GM19099 (cell line): Measurements from ENCODE around the gene E2F7.

ENCODE experiments used
- POLR2A ChIP-seq: IDR thresholded peaks from 3 replicates; pipeline ENCODE4 v1.6.1; 2011; ENCODE audit warnings: low read depth; ENCODE audit not compliant: insufficient read length; ENCODE audit errors: extremely low read depth

E2F7 gene

GRCh38 chr12:77003914-77004313 lies 61.5 kb downstream of the E2F7 start:
- no peak for TF ChIP-seq POLR2A

DNA sequence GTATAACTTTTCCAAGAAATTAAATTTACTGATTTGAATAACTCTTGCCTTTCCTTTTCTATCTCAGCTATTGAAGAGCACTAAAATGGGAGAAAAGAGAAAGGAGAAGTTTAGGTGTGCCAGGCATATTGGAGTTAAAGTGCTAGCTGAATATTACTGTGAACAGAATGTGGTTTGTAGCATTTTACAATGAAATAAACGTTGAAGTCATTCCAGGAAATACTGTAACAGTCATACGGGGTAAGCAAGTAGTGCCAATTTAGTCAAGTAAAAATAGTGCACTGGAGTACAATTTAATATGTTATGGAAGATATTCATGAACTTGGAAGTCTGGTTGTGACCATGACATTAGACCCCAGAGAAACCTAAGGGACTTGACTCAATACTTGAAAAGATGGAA lies 62.1 kb downstream of the E2F7 start:
- no peak for TF ChIP-seq POLR2A

DNA sequence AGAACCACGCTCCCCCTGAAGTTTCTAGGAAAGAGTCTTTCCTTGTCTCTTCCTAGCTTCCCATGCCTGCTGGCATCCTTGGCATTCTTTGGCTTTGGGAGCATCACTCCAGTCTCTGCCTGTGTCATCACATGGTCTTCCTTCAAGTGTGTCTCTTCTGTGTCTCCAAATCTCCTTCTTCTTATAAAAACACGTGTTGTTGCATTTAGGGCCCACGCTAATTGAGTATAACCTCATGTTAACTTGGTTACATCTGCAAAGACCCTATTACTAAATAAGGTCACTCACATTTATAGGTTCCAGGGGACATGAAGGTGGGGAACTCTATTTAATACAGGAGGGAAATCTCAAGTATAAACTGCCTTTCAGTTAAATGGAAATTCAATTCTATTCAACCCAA lies 63.0 kb downstream of the E2F7 start:
- no peak for TF ChIP-seq POLR2A

GRCh38 chr12:77001276-77001675 lies 64.1 kb downstream of the E2F7 start:
- TF ChIP-seq POLR2A: no peak

DNA sequence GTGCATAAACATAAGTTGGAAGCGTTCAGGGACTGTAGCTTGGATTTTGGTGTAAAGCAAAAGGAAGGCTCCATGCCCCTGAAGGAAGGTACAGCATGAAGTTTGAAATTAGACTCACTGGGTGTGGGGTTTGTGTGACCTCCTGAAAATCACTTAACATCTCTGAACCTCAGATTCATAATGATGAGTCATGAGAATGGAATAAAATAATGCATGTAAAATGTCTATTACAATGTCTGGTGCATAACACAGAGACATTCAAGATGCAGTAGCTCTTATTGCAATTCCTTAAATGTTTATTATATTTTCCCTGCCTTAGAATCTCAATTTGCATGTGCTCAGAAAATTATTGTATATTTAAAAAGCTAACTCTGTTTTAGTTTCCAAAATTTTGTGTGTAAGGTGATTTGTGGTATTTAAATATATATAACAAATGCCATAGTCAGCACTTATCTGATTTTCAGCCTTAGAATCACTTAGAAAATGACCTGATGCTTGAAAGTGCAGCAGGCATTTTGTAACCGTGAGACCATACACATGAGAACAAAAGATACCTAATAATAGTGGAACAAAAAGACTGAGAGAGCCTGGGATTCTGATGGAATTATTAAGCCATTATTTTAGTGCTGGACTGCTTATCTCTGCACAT lies 66.3 kb downstream of the E2F7 start:
- no peak for TF ChIP-seq POLR2A

GRCh38 chr12:76998386-76998785 lies 67.0 kb downstream of the E2F7 start:
- TF ChIP-seq POLR2A: no peak

GRCh38 chr12:76997011-76997780 lies 68.2 kb downstream of the E2F7 start:
- TF ChIP-seq POLR2A: no peak

- no peak for TF ChIP-seq POLR2A
Measured at GRCh38 chr12:76990716-76991115, 74.7 kb downstream of the E2F7 start.

DNA sequence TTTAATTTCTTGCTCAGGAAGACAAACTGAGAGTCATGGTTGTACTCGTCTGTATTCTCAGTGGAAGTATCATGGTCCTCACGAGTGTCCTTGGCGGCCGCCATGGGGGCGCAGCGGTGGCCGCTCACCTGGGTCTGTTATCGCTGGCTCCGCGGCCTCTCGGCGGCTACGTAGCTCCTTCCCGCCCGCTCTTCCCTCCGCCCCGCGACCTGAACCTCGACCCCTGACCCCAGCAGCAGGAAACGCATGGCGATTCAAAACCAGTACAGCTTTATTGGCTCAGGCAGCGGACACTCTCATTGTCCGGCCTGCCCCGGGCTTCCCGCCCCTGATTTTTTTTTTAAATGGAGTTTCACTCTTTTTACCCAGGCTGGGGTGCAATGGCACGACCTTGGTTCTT lies 80.8 kb downstream of the E2F7 start:
- TF ChIP-seq POLR2A: no peak

DNA sequence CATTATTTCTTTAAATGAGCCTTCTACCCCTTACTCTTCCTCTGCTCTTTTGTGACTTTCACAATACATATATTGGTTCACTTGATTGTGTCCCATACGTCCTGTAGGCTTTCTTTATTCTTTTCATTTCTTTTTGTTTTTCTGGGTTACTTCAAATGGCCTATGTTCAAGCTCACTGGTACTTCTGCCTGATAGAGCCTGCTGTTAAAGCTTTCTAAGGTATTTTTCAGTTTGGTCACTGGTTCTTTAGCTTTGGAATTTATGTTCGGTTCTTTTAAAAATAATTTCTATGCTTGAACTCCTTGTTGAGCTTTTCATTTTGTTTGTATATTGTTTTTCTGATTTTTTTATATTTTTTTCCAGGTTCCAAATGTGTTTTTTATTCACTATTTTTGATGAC lies 81.9 kb downstream of the E2F7 start:
- TF ChIP-seq POLR2A: no peak

DNA sequence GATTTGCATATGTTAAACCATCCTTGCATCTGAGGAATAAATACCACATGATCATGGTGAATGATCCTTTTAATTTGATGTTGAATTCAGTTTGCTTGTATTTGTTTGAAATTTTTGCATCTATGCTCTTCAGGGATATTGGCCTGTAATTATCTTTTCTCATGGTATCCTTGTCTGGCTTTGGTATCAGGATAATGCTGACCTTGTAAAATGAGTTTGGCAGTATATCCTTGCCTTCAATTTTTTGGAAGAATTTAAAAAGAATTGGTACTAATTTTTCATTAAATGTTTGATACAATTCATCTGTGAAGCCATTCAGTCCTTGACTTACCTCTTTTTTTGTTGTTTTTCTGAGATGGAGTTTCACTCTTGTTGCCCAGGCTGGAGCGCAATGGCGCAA lies 85.2 kb downstream of the E2F7 start:
- TF ChIP-seq POLR2A: no peak

DNA sequence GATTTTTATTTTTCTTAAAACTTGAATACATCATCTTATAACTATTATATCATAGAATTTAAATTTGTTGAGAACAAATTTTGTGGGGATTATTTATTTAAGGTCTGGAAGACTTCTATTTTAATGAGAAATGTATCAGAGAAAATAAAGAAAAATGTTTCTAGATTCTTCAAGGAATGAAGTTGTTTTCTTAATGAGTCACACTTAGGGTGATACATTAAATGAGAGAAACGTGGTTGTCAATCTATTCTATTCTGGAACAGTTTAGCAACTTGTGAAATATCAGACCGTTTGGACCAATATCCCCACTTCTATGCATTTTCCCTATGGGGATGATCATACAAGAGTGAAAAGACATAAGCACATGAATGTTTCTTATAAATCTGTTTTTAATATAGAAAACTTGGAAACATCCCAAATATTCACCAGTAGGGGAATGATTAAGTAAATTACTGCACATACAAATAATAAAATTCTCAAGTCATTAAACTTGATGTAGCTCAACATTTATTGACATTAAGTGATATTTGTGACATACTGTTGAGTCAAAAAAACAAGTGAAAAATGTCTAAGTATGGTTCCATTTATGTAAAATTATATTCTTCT lies 88.5 kb downstream of the E2F7 start:
- no peak for TF ChIP-seq POLR2A
